Stimulated activated CD4-positive, alpha-beta T cell treated with anti-CD3 and anti-CD28 coated beads, Interleukin-12 subunit alpha, Interleukin-12 subunit beta, amount 100 ng/mL, for 4 hours (primary cell): ENCODE measurements around the gene FAM72D.
A peak's percentile ranks its signal among the peaks of the same experiment; 100 is the strongest.
"Not testable (repeated sequence)": the region's sequence is repeated elsewhere in the genome, so short reads cannot be mapped to it uniquely, and the experiment has no call there.

ENCODE experiments used
- DNase-seq: peaks from one replicate; pipeline ENCODE4 v3.0.0-alpha.2; 2020

The FAM72D gene

DNA sequence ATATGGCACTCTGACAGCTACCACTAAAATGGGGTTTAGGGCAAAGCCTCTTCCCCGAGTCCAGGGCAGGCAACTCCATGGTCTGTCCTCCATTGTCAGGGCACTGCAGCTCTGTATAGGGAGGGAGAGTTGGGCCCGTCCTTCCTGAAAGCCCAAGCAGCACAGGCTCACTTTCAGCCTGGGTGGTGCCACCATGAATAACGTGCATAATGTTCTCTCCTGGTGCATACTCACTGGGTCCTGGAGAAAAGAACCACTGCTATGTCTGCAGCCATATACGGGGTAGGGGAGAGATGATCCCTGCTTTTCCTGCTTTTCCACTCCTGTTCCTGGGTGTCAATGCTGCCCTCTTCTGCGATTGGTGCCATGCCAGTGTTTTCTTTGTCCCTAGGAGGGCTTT lies 60.1 kb downstream of the FAM72D start:
- DNase-seq = not testable (repeated sequence)

- DNase-seq = peak; percentile 38
These were observed 61.3 kb downstream of the FAM72D start for GRCh38 chr1:145156891-145157610.

DNA sequence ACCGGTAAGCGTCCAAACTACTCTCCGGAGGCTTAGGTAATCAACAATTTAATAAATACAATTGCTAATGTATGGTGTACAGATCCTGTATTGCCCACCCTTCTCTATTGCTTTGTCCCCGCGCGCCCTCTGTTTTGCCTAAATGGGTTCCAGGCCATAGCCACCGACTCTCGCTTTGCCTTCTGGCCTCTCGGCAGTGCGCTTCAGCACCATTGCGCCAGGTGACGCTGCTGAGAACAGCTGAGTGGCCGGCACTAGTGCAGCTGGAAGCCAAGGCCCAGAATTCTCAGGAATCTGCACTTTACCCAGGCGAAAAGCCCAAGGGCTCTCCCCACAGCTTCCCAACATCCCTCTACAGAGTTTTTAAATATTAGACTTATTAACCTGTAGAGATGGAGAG lies 61.9 kb downstream of the FAM72D start:
- DNase-seq = not testable (repeated sequence)

DNA sequence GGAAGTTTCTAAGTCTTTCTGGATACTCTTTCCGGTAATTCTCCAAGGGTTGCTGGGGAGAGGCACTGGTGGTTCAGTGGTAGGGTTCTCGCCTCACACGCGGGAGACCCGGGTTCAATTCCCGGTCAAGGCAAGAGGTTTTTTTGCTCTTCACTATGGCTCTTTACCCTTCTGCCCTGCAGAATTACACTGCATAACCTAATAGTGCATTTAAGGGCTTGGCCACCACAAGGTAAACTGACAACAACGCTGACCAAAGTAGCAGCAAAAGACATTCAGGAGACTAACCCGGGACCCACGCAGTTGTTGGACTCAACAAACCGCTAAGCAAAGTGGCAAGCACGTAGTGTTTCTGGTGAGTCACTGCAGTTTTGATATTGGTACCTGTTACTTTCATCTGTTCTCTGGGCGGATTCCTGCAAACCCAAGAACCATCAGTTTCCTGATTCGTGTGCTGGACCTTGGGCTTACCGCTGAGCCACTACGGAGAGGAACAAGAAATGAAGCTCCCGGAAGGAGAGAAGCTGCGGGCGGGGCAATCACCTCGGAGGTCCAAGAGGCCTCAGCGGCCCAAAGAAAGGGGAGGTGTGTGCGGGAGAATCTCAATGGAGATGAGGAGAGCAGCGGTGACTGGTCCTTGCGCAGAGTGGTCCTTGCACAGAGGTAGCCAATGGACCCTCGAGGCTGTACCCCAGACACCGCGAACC lies 65.4 kb downstream of the FAM72D start:
- DNase-seq = not testable (repeated sequence)
